Stimulated activated CD8-positive, alpha-beta memory T cell treated with anti-CD3 and anti-CD28 coated beads, Interleukin-4, amount 100 ng/mL, for 24 hours (primary cell): ENCODE measurements around the gene FER1L5.
"Not testable (repeated sequence)": the region's sequence is repeated elsewhere in the genome, so short reads cannot be mapped to it uniquely, and the experiment has no call there.

Source experiments
- DNase-seq: peaks from one replicate; pipeline ENCODE4 v3.0.0-alpha.2; 2020; ENCODE audit warnings: low read depth

FER1L5 gene

GRCh38 chr2:96636551-96637171, 5.9 kb upstream of the FER1L5 start:
- DNase-seq, result no peak

- peak; percentile 76 for DNase-seq
These were observed 5.0 kb upstream of the FER1L5 start for GRCh38 chr2:96637385-96638143.

GRCh38 chr2:96638144-96639121, 4.1 kb upstream of the FER1L5 start, which contains the start of gene KANSL3:
TSS of gene KANSL3 (minus strand) at chr2:96638312. CDS start at chr2:96637135, 1,177 bp downstream.
- peak; percentile 85 for DNase-seq

- DNase-seq, result no peak
These were observed 5.1 kb downstream of the FER1L5 start for GRCh38 chr2:96647681-96648080.

- DNase-seq, result no peak
These were observed 5.9 kb downstream of the FER1L5 start for GRCh38 chr2:96648306-96648930.

DNA sequence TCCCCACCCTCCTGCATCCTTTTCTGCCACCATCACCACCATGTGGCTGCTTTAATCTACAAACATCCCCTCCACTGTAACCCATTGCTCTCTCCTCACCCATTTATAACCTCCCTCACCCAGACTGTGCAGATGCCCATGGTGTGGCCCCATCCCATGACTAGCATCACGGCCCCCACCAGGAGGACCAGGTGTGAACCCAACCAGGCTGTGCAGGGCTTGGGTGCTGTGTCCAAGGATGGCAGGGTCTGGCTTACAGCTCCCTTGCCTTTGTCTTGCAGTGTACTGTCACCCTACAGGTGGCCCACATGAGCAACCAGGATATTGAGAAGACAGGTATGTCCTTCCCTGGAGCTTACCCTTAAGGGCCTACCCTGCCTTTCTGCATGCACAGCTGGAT, 6.8 kb downstream of the FER1L5 start:
- DNase-seq, result no peak

- DNase-seq, result no peak
These were observed 9.2 kb downstream of the FER1L5 start for GRCh38 chr2:96651793-96652192.

GRCh38 chr2:96654791-96655190, 12.2 kb downstream of the FER1L5 start:
- not testable (repeated sequence) for DNase-seq

GRCh38 chr2:96655526-96655925, 13.0 kb downstream of the FER1L5 start:
- no peak for DNase-seq

DNA sequence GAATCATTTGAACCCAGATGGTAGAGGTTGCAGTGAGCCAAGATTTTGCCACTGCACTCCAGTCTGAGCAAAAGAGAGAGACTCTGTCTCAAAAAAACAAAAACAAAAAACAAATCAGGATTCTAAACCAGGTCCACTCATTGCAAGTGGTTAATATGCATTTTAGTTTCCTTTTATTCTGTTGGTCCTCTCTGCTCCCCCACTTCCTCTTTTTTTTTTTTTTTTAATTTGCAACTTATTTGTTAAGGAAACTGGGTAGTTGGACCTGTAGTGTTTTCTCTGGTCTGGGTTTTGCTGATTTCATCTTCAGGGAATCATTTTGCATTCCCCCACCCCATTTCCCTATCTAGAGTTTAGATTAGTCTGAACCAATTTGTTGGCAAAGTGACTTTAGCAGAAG, 14.0 kb downstream of the FER1L5 start:
- no peak for DNase-seq

GRCh38 chr2:96661324-96661723, 18.8 kb downstream of the FER1L5 start:
- no peak for DNase-seq

- no peak for DNase-seq
These were observed 19.8 kb downstream of the FER1L5 start for GRCh38 chr2:96662360-96662759.

DNA sequence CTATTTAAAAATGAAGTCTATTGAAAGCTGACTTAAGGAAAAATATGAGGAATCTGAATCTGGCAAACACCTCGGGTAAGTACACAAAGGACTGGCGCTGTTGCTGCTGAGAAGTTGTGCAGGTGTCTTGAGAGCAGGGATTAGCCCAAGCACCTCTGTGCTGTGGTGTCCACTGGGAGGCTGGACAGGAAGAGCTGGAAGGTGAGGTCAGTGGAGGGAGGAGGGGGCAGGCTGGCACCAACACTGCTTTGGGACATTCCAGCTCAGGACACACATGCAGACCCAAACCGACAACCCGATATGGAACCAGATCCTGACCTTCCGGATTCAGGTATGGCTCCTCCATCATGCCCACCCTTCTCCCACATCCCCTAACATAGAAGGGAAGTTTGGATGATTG, 20.6 kb downstream of the FER1L5 start:
- no peak for DNase-seq

GRCh38 chr2:96663829-96664228, 21.3 kb downstream of the FER1L5 start:
- DNase-seq, result no peak

GRCh38 chr2:96664366-96664925, 21.9 kb downstream of the FER1L5 start:
- no peak for DNase-seq

GRCh38 chr2:96665083-96665569, 22.6 kb downstream of the FER1L5 start:
- no peak for DNase-seq

DNA sequence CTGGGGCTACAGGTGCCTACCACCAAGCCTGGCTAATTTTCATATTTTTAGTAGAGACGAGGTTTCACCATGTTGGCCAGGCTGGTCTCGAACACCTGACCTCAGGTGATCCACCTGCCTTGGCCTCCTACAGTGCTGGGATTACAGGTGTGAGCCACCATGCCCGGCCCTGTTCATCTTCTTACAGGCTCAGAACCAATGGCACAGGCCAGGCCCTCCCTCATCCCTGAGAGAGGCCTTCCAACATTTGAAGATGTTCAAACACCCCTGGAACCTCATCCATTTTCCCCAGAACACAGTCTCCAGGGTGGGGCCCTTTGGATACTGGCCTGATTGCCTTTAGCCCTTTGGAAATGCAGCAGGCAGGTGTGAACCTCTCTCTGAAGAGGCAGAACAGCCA, 23.2 kb downstream of the FER1L5 start:
- DNase-seq, result not testable (repeated sequence)

DNA sequence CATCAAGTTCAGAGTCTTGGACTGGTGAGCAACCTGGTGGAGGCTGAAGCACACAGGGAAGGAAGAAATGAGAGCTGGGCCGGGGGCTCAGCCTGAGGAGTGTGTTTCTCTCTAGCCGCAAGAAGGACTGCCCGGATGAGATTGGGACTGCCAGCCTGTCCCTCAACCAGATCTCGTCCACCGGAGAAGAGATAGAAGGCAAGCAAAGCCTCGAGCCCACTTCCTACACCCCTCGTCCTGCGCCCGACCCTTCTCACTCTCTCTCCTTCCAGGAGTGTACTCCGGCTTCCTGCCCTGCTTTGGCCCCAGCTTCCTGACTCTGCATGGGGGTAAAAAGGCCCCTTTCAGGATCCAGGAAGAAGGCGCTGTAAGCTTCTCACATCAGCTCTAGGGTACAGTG, 26.2 kb downstream of the FER1L5 start:
- no peak for DNase-seq

DNA sequence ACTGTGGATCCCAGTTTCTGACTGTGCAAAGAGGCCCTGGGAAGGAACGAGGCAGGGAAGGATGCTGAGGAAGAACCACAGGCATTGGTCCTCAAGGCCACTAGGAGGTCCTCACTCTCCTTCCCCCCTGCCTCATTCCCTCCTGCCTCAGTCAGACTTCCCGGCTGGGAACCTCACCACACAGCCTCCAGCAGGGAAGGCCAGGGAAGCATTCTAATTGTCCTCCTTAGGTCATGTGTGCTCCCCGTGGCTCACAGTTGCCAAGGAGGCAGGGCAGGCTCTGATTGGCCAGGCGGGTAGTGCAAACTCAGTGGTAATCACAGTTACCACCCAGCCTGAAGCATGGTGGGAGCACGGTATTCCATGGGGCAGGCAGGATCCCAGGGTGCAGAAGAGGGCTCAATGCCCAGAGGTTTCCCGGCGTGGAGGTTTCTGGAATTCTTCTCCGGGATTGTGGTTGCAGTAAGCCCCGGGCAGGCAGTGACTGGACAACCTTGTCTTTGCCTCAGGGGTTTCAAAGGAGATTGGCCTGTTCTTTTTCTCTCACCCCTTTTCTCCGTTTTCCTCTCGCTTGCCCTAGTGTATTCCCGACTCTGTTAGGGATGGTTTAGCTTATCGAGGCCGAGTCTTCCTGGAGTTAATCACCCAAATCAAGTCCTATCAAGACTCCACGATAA, 27.1 kb downstream of the FER1L5 start:
- no peak for DNase-seq

GRCh38 chr2:96679848-96680247, 37.3 kb downstream of the FER1L5 start:
- no peak for DNase-seq

DNA sequence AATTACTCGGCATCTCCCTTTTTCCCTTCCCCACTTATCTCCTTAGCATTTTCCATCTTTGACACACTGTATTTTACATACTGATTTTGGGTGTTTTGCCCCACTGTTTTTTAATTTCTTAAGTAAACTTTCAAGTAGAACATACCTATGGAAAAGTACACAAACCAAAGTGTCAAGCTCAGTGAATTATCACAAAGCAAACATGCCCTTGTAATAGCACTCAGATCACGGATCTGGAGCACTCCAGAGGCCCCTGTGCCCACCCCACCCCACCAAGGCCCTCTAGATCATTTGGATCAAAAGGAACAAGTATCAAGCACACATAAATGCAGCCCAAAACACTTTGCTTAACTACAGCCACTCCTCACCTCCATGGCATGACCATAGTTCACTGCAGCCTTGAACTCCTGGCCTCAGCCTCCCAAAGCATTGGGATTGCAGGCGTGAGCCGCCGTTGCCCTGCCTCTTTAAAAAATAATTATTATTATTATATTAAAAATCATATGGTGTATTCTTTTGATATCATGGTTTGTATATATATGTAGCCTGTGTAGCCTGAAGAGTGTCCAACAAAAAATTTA, 38.1 kb downstream of the FER1L5 start:
- DNase-seq, result no peak
